Parietal lobe (tissue), 1 donor: ENCODE data around the gene OR6C2. TPM values are rescaled to one million over a fixed set of nuclear protein-coding genes. Genes with fewer than 3 reads are reported as not detected.

Experiments used
- total RNA-seq: library from RNA; depleted of rRNA; stranded (reverse); fragments of >200 nt; gene quantifications from one replicate; pipeline ENCODE4 v1.2.3, GENCODE V29; 2014

The OR6C2 gene
- total RNA-seq, result not detected

GRCh38 chr12:55443776-55444175, at the start of gene OR6C2:
TSS of gene OR6C2 (plus strand) at chr12:55444076. CDS start at chr12:55452214, 8,138 bp downstream.

DNA sequence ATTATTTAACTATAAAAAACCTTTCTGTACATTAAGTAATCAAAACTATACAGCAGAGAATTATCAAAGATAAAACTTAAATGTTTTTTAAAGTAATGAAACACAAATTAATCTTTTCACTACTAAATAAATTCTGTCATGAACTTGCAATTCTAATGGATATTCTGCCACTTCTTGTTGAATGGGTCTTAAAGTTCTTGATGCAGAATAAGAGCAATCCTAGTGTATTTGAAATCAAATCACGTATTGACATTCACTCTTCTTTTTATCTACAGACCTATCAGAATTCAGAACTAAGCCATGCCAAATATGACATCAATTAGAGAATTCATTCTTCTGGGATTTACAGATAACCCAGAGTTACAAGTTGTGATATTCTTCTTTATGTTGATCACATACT, 43.6 kb upstream of the OR6C2 start, which contains the start of gene OR6C65:
OR6C65 (plus strand) TSS at position 301 of the 400 bp plus-strand sequence; CDS start at position 301, 0 bp downstream.

DNA sequence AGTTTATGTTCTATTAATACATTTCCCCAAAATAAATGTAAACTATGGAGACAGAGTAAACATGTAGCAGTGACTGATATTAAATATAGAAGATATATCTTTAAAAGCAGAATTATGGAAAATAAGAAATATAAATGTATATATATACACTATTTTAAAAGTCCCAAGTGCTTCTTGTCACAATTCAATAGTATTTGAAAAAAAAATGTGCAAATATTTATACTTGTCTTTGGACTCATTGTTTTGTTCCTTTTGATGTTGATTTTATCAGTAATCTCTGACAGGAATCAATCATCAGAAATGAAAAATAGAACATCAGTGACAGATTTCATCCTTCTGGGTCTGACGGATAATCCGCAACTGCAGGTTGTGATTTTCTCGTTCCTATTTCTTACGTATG, 17.9 kb upstream of the OR6C2 start, which contains the start of gene OR6C76:
OR6C76 (plus strand) TSS at position 301 of the 400 bp plus-strand sequence; CDS start at position 301, 0 bp downstream.

GRCh38 chr12:55470088-55470829, 26.4 kb downstream of the OR6C2 start, which contains the start of gene OR6C70:
TSS of gene OR6C70 (minus strand) at chr12:55470138. CDS start at chr12:55470138, 0 bp downstream.

GRCh38 chr12:55492078-55492477, 48.2 kb downstream of the OR6C2 start, which contains the start of gene OR6C68:
TSS of gene OR6C68 (plus strand) at chr12:55492378. CDS start at chr12:55492378, 0 bp downstream.

Other genes with a start within 250 kb of the OR6C2 start
- not detected for gene OR10A7, start 223.1 kb upstream of the OR6C2 start, total RNA-seq
- not detected for gene OR6C74, start 199.5 kb upstream of the OR6C2 start, total RNA-seq
- not detected for gene OR6C6, start 147.5 kb upstream of the OR6C2 start, total RNA-seq
- not detected for gene OR6C1, start 129.7 kb upstream of the OR6C2 start, total RNA-seq
- not detected for gene OR6C3, start 113.3 kb upstream of the OR6C2 start, total RNA-seq
- gene OR6C75, start 81.1 kb upstream of the OR6C2 start, total RNA-seq, result not detected
- gene OR6C65, start 43.5 kb upstream of the OR6C2 start, total RNA-seq, result not detected
- gene OR6C76, start 17.8 kb upstream of the OR6C2 start, total RNA-seq, result not detected
- gene OR6C70, start 26.1 kb downstream of the OR6C2 start, total RNA-seq, result not detected
- not detected for gene OR6C68, start 48.3 kb downstream of the OR6C2 start, total RNA-seq
- gene OR6C4, start 105.5 kb downstream of the OR6C2 start, total RNA-seq, result not detected
- gene OR2AP1, start 128.4 kb downstream of the OR6C2 start, total RNA-seq, result not detected
- gene OR10P1, start 192.8 kb downstream of the OR6C2 start, total RNA-seq, result not detected